K562 (cell line): ENCODE data around the gene NLK. TPM values are rescaled to one million over a fixed set of nuclear protein-coding genes. Genes with fewer than 3 reads are reported as not detected.

Experiments used
- ATAC-seq: fragments of 200-7000 bp; cut with Tn5 transposase; 3 replicates; pipeline ENCODE4 v1.9.1; 2020; ENCODE audit warnings: moderate library complexity
- BruUV-seq: library from RNA; stranded (reverse); fragments of 400-500 nt; replicated peaks from 2 replicates; lab custom pipeline; 2021; lab: Mats Ljungman, UMichigan
- CTCF ChIA-PET: fragments of 300-600 bp; formaldehyde crosslinking; extraction: SDS; loops from one replicate; lab custom pipeline; 2021; ENCODE audit warnings: low intra/inter-chr PET ratio; lab: Yijun Ruan, JAX
- POLR2A ChIA-PET: fragments of 300-600, 350-650 bp; sonication (Branson Sonifier 250); formaldehyde crosslinking; extraction: SDS; loops from one replicate; lab custom pipeline; 2021; ENCODE audit warnings: antibody characterized with exemption, inconsistent platforms; lab: Yijun Ruan, JAX
- DNase-seq, 4 experiments: peaks; one replicate each; pipeline versions ENCODE4 v3.0.0 to v3.0.0-alpha.2; 2011 to 2018; ENCODE audit warnings: low spot score in 3 of 4, mixed read lengths in 3 of 4; ENCODE audit errors: extremely low read depth in 1 of 4
- FAIRE-seq: peaks from 2 replicates; lab custom pipeline; 2011; peaks lifted over from hg19 to GRCh38; lab: Jason Lieb, UNC
- H2AFZ ChIP-seq: 2 replicates; pipeline ENCODE4 v1.6.0; 2011; ENCODE audit warnings: low read depth, low read length, control low read depth, inconsistent platforms
- H3K27ac ChIP-seq: fragments of 200-600 bp; 3 replicates; pipeline ENCODE4 v1.8.0; 2011; ENCODE audit warnings: low read depth, mild to moderate bottlenecking, control low read depth, inconsistent platforms, low read length, moderate library complexity, mixed read lengths; ENCODE audit errors: extremely low read depth
- H3K27me3 ChIP-seq, 2 experiments: fragments of 300-600 bp in 1 of 2; 2 replicates in 1 of 2; 3 replicates in 1 of 2; pipeline versions ENCODE4 v1.6.0 to v1.8.0; 2011; ENCODE audit warnings: inconsistent platforms in 2 of 2, low read length in 2 of 2, mild to moderate bottlenecking in 1 of 2, mixed read lengths in 1 of 2, moderate library complexity in 1 of 2; ENCODE audit not compliant: control insufficient read depth in 2 of 2, insufficient read depth in 2 of 2
- H3K36me3 ChIP-seq: fragments of 300-600 bp; 3 replicates; pipeline ENCODE4 v1.8.0; 2011; ENCODE audit warnings: mild to moderate bottlenecking, low read length, inconsistent platforms; ENCODE audit not compliant: control insufficient read depth, insufficient read depth
- H3K4me1 ChIP-seq, 2 experiments: fragments of 200-600 bp in 1 of 2; replicated peaks in 1 of 2; 2 replicates in 1 of 2; 3 replicates in 1 of 2; pipeline versions ENCODE4 v1.5.1 to v1.8.0; 2011; ENCODE audit warnings: inconsistent platforms in 2 of 2, low read length in 2 of 2, mild to moderate bottlenecking in 1 of 2, mixed read lengths in 1 of 2, moderate library complexity in 1 of 2; ENCODE audit not compliant: control insufficient read depth in 2 of 2, insufficient read depth in 2 of 2
- H3K4me2 ChIP-seq: 2 replicates; pipeline ENCODE4 v1.6.1; 2011; ENCODE audit warnings: low read length, control low read depth, inconsistent platforms, mixed read lengths; ENCODE audit not compliant: insufficient read depth
- H3K4me3 ChIP-seq: fragments of 200-600 bp; sonication (generic), shearing (Covaris generic); 2 replicates; pipeline ENCODE4 v1.5.1; 2016; ENCODE audit warnings: control low read depth, inconsistent platforms
- H3K79me2 ChIP-seq: fragments of 200-600 bp; 3 replicates; pipeline ENCODE4 v1.8.0; 2011; ENCODE audit warnings: low read length, inconsistent platforms; ENCODE audit not compliant: control insufficient read depth, insufficient read depth
- H3K9ac ChIP-seq, 2 experiments: 2 replicates each; pipeline versions ENCODE4 v1.6.0 to v1.6.1; 2011; ENCODE audit warnings: low read depth in 2 of 2, low read length in 2 of 2, control low read depth in 1 of 2, inconsistent platforms in 1 of 2, mild to moderate bottlenecking in 1 of 2, mixed read lengths in 1 of 2; ENCODE audit not compliant: insufficient read depth in 1 of 2
- H3K9me1 ChIP-seq: one replicate; pipeline ENCODE4 v1.6.0; 2011; ENCODE audit warnings: inconsistent platforms, mild to moderate bottlenecking, low read length, moderate library complexity; ENCODE audit not compliant: control insufficient read depth, insufficient read depth
- H3K9me3 ChIP-seq: replicated peaks from 2 replicates; pipeline ENCODE4 v1.5.1; 2011; ENCODE audit warnings: low read depth, low read length, inconsistent platforms; ENCODE audit not compliant: control insufficient read depth, insufficient read depth
- H4K20me1 ChIP-seq: replicated peaks from 2 replicates; pipeline ENCODE4 v1.6.1; 2011; ENCODE audit warnings: low read length, inconsistent platforms, mixed read lengths; ENCODE audit not compliant: control insufficient read depth, insufficient read depth
- WGBS: fragments of 100-300 bp; shearing (Covaris generic); methylation state at CpG from one replicate; pipeline ENCODE4 v1.1.6; 2016; ENCODE audit warnings: low coverage, mixed read lengths; ENCODE audit not compliant: insufficient coverage; ENCODE audit errors: missing lambda C conversion rate; 5-methylcytosine and 5-hydroxymethylcytosine counted together
- in situ Hi-C: fragments of 300-500 bp; cut with MboI; formaldehyde crosslinking; loops from 4 replicates; pipeline ENCODE4 v1.15.0; 2018; ENCODE audit warnings: inconsistent platforms, mixed read lengths
- intact Hi-C: fragments of 100-400 bp; cut with micrococcal nuclease; formaldehyde crosslinking; loops from 2 replicates; pipeline ENCODE4 v1.14.2; 2022
- polyA plus RNA-seq, 8 experiments: library from polyadenylated mRNA; depleted of rRNA in 4 of 8; stranded (reverse) in 5 of 8; unstranded in 3 of 8; fragments of >200 nt; fragmentation: Nextera tagmentation in 2 of 8; fragmentation: Illumina TruSeq in 1 of 8; extraction: Ambion mirVana in 2 of 8; extraction: Trizol in 1 of 8; gene quantifications; 2 replicates each; pipeline versions ENCODE4 v1.2.1 to v1.2.3, GENCODE V29; 2011 to 2014; ENCODE audit warnings: inconsistent platforms in 1 of 8, missing spikeins in 1 of 8
- total RNA-seq, 7 experiments: library from RNA; depleted of rRNA in 6 of 7; stranded (reverse); fragments of >200 nt in 6 of 7; fragmentation: Illumina TruSeq in 2 of 7; extraction: Trizol in 2 of 7; gene quantifications; 2 replicates each; pipeline versions ENCODE4 v1.2.1 to v1.2.3, GENCODE V29; 2011 to 2021; ENCODE audit warnings: low replicate concordance in 1 of 7
- TF ChIP-seq, protein P1 (sequence below), 3 experiments: fragments of 200-800 bp in 1 of 3; fragments of 250-450 bp in 1 of 3; fragments of 450-650 bp in 1 of 3; sonication (Bioruptor Pico) in 1 of 3; sonication (Bioruptor generic) in 1 of 3; formaldehyde crosslinking in 1 of 3; IDR thresholded peaks; 2 replicates each; pipeline versions ENCODE4 v1.6.1 to v1.8.0; 2016 to 2022; ENCODE audit warnings: mild to moderate bottlenecking in 2 of 3, missing genetic modification characterization in 2 of 3, missing compliant biosample characterization in 1 of 3, moderate library complexity in 1 of 3

Gene NLK
- total and polyA plus RNA-seq, 9 of the 15 experiments (the other 6 are each of a cell fraction or from before 2014, with no cell fraction given): 10.9 to 59.6 (median 26.7) TPM

GRCh38 chr17:28161311-28161710 lies 118.8 kb downstream of the NLK start:
- Histone ChIP-seq H3K36me3 (peaks cover 6% of the 10 kb centered on the region; the same call in 1 of the 3 replicates), H3K4me2 (no peak overlapping the region), H3K79me2 (no peaks in the 10 kb centered on the region), H3K4me1 (no peaks in the 10 kb centered on the region), H3K9me1 (no peaks in the 10 kb centered on the region), H3K27me3 (no peaks in the 10 kb centered on the region), H3K4me3 (no peak overlapping the region), H3K9ac (no peak overlapping the region), H3K9me3 (no peaks in the 10 kb centered on the region), H2AFZ (no peak overlapping the region), H4K20me1 (no peaks in the 10 kb centered on the region)
- no TSS peak for BruUV-seq
- 68% methylated on average over 4 of the region's 4 CpGs for WGBS
- in situ Hi-C loops: no loop called here
- DNase-seq: no peak
- ChIA-PET CTCF (no interaction called here), POLR2A (interaction anchor here (1.4 kb wide), 2 partner anchors 10 to 11 kb away, joined by 3 to 6 read pairs; no protein-coding TSS in a partner anchor)
- no peak for ATAC-seq
- TF ChIP-seq, protein P1, sequence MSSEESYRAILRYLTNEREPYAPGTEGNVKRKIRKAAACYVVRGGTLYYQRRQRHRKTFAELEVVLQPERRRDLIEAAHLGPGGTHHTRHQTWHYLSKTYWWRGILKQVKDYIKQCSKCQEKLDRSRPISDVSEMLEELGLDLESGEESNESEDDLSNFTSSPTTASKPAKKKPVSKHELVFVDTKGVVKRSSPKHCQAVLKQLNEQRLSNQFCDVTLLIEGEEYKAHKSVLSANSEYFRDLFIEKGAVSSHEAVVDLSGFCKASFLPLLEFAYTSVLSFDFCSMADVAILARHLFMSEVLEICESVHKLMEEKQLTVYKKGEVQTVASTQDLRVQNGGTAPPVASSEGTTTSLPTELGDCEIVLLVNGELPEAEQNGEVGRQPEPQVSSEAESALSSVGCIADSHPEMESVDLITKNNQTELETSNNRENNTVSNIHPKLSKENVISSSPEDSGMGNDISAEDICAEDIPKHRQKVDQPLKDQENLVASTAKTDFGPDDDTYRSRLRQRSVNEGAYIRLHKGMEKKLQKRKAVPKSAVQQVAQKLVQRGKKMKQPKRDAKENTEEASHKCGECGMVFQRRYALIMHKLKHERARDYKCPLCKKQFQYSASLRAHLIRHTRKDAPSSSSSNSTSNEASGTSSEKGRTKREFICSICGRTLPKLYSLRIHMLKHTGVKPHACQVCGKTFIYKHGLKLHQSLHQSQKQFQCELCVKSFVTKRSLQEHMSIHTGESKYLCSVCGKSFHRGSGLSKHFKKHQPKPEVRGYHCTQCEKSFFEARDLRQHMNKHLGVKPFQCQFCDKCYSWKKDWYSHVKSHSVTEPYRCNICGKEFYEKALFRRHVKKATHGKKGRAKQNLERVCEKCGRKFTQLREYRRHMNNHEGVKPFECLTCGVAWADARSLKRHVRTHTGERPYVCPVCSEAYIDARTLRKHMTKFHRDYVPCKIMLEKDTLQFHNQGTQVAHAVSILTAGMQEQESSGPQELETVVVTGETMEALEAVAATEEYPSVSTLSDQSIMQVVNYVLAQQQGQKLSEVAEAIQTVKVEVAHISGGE (CRISPR knock-in tag; IDR thresholded peaks at IDR 0.05): no peak
- TF ChIP-seq, all 486 proteins: peak for 0
- intact Hi-C loops: no loop called here
- FAIRE-seq: no peak
- no peak overlapping the region for H3K27ac ChIP-seq
